Head of caudate nucleus (tissue), 42 donors: ENCODE measurements around the gene FCAR.
A peak's percentile ranks its signal among the peaks of the same experiment; 100 is the strongest.
"Not testable (repeated sequence)": the region's sequence is repeated elsewhere in the genome, so short reads cannot be mapped to it uniquely, and the experiment has no call there.

Source experiments
- DNase-seq, 42 donors: peaks; one replicate each; pipeline versions ENCODE4 v3.0.0 to v3.0.0-alpha.2; 2020 to 2021; ENCODE audit warnings: mixed read lengths in 7 of 42
- intact Hi-C: fragments of 100-400 bp; cut with DNase I; formaldehyde crosslinking; loops from one replicate; pipeline ENCODE4 v1.15.0; 2022

FCAR gene

DNA sequence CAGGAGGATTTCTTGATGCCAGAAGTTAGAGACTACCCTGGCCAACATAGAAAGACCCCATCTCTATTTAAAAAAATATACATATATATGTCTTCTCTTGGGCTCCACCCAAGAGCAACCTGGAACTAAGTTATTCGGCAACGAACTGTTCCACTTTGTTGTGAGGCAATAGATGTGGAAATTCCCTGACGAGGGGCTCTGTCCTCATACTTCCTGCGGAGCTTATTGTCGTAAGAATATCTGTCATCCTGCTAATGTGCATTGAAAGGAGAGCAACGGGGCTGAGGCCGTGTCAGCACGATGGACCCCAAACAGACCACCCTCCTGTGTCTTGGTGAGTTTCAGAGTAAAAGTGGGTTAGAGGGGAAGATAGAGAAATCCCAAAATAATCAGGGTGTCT lies at the start of gene FCAR:
TSS of gene FCAR (plus strand) at position 246 of the 400 bp plus-strand sequence. CDS start at position 301, 55 bp downstream.
- peak in 4 of 42 donors; percentile 13 to 29 (median 18) for DNase-seq
- intact Hi-C loops = no loop called here

GRCh38 chr19:54824416-54824815 lies 49.6 kb upstream of the FCAR start:
- DNase-seq, intact Hi-C loops: not testable (repeated sequence)

- intact Hi-C loops = not testable (repeated sequence)
- peak in 5 of 42 donors; percentile 8 to 20 (median 10) for DNase-seq
Observed at GRCh38 chr19:54825326-54825725, 48.7 kb upstream of the FCAR start.

- intact Hi-C loops, DNase-seq: not testable (repeated sequence)
Observed at GRCh38 chr19:54828064-54828463, 46.0 kb upstream of the FCAR start.

DNA sequence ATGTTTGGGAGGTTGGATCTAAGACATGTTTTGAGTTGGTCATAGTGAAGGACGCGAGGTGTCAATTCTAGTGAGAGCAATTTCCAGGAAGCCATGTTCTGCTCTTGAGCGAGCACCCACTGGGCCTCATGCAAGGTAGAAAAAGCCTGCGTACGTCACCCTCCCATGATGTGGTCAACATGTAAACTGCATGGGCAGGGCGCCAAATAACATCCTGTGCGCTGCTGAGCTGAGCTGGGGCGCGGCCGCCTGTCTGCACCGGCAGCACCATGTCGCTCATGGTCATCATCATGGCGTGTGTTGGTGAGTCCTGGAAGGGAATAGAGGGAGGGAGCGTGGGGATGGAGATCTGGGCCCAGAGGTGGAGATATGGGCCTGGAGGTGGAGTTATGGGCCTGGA lies 41.5 kb upstream of the FCAR start, which contains the start of gene KIR2DS4:
TSS of gene KIR2DS4 (plus strand) at position 181 of the 400 bp plus-strand sequence.
- intact Hi-C loops, DNase-seq: not testable (repeated sequence)

DNA sequence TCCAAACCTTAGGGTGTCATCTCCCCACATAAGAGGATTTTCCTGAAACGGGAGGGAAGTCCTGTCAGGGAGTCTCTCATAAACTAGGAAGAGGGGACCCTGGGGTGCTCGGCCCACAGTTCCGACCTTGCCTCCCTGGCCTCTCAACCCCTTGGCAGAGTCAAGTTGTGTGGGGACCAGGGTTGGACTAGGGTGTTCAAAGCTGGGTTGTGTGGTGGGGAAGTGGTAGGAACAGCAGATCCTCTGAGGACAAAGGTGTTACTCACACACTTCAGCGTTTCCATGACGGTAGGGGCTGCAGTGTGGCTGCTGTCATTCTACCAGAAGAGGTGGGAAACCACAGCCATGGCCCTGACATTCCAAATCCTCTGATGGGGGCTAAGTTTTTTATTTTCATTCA lies 38.9 kb upstream of the FCAR start:
- DNase-seq, intact Hi-C loops: not testable (repeated sequence)

DNA sequence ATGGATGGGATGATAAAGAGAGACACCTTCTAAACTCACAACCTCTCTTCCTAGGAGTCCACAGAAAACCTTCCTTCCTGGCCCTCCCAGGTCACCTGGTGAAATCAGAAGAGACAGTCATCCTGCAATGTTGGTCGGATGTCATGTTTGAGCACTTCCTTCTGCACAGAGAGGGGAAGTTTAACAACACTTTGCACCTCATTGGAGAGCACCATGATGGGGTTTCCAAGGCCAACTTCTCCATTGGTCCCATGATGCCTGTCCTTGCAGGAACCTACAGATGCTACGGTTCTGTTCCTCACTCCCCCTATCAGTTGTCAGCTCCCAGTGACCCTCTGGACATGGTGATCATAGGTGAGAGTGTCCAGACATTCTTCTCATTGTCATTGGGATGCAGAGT lies 36.5 kb upstream of the FCAR start:
- DNase-seq, intact Hi-C loops: not testable (repeated sequence)

GRCh38 chr19:54843171-54843570 lies 30.9 kb upstream of the FCAR start:
- intact Hi-C loops, DNase-seq: not testable (repeated sequence)

DNA sequence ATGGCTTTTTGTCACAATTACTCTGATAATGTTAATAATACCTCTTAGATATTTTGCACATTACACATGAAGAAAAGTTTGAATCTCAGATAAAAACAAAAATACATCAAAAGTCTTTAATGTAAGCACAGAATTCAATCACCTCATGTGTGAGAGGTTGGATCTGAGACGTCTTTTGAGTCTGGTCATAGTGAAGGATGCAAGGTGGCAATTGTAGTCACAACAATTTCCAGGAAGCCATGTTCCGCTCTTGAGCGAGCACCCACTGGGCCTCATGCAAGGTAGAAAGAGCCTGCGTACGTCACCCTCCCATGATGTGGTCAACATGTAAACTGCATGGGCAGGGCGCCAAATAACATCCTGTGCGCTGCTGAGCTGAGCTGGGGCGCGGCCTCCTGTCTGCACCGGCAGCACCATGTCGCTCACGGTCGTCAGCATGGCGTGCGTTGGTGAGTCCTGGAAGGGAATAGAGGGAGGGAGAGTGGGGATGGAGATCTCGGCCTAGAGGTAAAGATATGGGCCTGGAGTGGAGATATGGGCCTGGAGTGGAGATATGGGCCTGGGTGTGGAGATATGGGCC lies 23.9 kb upstream of the FCAR start, which contains the start of gene KIR3DL2:
TSS of gene KIR3DL2 (plus strand) at position 383 of the 580 bp plus-strand sequence. CDS start at position 416, 33 bp downstream.
- DNase-seq, intact Hi-C loops: not testable (repeated sequence)

- DNase-seq = no peak
Observed at GRCh38 chr19:54850930-54851329, 23.1 kb upstream of the FCAR start.

DNA sequence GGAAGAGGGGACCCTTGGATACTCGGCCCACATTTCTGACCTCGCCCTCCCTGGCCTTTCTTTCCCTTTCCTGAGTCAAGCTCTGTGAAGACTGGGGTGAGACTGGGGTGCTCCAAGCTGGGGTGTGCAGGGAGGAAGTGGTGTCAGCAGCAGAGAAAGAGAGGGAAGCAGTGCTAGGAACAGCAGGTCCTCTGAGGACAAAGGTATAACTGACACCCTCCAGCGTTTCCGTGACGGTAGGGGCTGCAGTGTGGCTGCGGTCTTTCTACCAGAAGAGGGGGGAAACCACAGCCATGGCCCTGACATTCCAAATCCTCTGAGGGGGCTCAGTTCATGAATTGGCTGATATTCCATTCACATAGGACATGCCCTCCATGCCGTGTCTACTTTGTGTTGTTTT lies 22.7 kb upstream of the FCAR start:
- intact Hi-C loops = no loop called here
- no peak for DNase-seq

More at GRCh38 chr19:54850930-54851329, 23.1 kb upstream of the FCAR start:
- intact Hi-C loops = no loop called here

GRCh38 chr19:54855241-54855640 lies 18.8 kb upstream of the FCAR start:
- intact Hi-C loops, DNase-seq: not testable (repeated sequence)

DNA sequence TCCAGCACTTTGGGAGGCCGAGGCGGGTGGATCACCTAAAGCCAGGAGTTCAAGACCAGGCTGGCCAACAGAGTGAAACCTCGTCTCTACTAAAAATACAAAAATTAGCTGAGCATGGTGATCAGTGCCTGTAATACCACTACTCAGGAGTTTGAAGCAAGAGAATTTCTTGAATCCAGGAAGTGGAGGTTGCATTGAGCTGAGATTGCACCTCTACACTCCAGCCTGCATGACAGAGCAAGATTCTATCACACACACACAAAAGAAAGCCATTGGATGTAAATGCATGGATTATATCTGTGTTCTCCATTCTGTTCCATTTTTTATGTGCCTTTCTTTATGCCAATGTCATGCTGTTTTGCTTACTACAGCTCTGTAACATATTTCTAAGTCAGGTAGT lies 15.6 kb upstream of the FCAR start:
- DNase-seq, intact Hi-C loops: not testable (repeated sequence)

GRCh38 chr19:54859421-54859820 lies 14.6 kb upstream of the FCAR start:
- intact Hi-C loops = not testable (repeated sequence)
- DNase-seq = peak in 5 of 42 donors; percentile 3 to 41 (median 22)

DNA sequence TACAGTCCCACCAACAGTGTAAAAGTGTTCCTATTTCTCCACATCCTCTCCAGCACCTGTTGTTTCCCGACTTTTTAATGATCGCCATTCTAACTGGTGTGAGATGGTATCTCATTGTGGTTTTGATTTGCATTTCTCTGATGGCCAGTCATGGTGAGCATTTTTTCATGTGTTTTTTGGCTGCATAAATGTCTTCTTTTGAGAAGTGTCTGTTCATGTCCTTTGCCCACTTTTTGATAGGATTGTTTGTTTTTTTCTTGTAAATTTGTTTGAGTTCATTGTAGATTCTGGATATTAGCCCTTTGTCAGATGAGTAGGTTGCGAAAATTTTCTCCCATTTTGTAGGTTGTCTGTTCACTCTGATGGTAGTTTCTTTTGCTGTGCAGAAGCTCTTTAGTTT lies 10.6 kb upstream of the FCAR start:
- DNase-seq, intact Hi-C loops: not testable (repeated sequence)

GRCh38 chr19:54871696-54872095 lies 2.3 kb upstream of the FCAR start:
- intact Hi-C loops = no loop called here
- DNase-seq = no peak

DNA sequence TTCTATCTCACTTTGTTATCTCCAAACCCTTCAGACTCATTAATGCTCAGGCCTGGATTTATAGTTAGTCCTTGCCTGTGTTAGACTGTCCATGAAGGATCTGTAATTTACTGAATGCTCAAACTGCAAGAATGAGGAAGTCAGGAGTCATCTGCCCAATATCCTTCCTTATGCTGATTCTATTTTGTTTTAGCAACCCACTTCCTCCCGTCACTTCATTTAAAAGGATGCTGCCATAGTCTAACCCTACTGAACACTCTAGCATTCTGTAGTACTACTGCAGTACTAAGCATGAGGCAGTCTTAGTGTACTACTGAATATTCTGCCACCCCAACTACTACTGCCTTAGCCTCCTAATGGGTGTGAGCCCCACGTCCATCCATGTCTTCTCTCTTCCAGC lies 1.5 kb downstream of the FCAR start:
- intact Hi-C loops = no loop called here
- peak in 1 of 42 donors; percentile 12 for DNase-seq

GRCh38 chr19:54877471-54877870 lies 3.4 kb downstream of the FCAR start:
- intact Hi-C loops = no loop called here

DNA sequence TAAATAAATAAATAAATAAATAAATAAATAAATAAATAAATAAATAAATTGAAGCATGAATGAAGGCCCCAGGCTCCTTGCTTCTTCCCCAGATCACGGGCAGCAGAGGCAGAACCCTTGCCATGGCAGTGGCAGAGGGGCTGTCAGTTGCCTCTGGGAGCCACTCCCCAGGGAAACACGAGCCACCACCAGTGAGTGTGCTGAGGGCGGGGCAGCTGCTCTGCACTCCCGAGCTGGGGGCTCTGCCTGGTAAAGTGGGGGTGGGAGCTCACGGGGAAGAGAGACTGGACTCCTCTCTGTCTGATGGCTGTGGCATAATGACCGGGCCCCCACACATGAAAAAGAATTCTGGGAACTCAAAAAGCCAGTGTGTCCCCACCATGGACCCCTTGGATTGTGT lies 7.8 kb downstream of the FCAR start:
- DNase-seq = no peak
- intact Hi-C loops = no loop called here

More at GRCh38 chr19:54877471-54877870, 3.4 kb downstream of the FCAR start:
- DNase-seq = no peak

DNA sequence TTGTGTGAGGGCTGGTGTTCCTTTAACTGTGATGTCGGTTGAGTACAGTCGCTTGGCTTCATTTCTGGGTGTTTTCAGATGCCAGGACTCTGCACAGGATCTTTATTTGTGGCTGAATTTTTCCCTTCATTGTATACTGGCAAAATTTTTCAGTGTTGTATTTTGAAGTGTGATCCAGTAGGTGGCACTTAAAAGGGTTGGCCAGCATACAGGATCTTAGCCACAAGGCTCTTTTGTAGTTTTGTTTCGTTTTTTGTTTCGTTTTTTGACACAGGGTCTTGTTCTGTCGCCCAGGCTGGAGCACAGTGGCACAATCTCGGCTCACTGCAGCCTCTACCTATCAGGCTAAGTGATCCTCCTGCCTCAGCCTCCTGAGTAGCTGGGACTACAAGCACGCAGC lies 8.7 kb downstream of the FCAR start:
- intact Hi-C loops = no loop called here
- no peak for DNase-seq

GRCh38 chr19:54883228-54883627 lies 9.2 kb downstream of the FCAR start:
- intact Hi-C loops = no loop called here
- DNase-seq = no peak
